ENCODE data around the gene PLCD4. TPM values are rescaled to one million over a fixed set of nuclear protein-coding genes. Genes with fewer than 3 reads are reported as not detected.

Gene PLCD4
- total and polyA plus RNA-seq, 4 donors, result 0.05 to 0.51 (median 0.12) TPM

- 95% methylated on average over 7 of the region's 7 CpGs for WGBS
- H3K9me3 ChIP-seq (ENCODE audit: control insufficient read depth in 4 of 4, low read length in 3 of 4), result no peaks in the 10 kb centered on the region
- H3K4me1 ChIP-seq (ENCODE audit: control insufficient read depth in 4 of 4, insufficient read depth in 4 of 4, low read length in 3 of 4), result peaks cover 0 to 2% (median 0%) of the 10 kb centered on the region in 4 donors
- H3K4me3 ChIP-seq (ENCODE audit: low read depth in 1 of 3, low read length in 3 of 3), result no peak overlapping the region
- no peak for DNase-seq (ENCODE audit: low spot score)
- no peak overlapping the region for H3K9ac ChIP-seq (ENCODE audit: low read depth in 1 of 2, low read length in 2 of 2)
- H3K27ac ChIP-seq (ENCODE audit: low read depth in 1 of 2, low read length in 2 of 2), result no peak overlapping the region
- TF ChIP-seq HNF4A (conservative IDR thresholded peaks at IDR 0.05), result no peak
- no peak for TF ChIP-seq JUND (IDR thresholded peaks at IDR 0.05)
- no peak for TF ChIP-seq TAF1 (conservative IDR thresholded peaks at IDR 0.05)
- TF ChIP-seq REST (IDR thresholded peaks at IDR 0.05), result no peak
- TF ChIP-seq YY1 (IDR thresholded peaks at IDR 0.05), result no peak
- no peak for TF ChIP-seq RXRA (IDR thresholded peaks at IDR 0.05)
- TF ChIP-seq, protein P1, sequence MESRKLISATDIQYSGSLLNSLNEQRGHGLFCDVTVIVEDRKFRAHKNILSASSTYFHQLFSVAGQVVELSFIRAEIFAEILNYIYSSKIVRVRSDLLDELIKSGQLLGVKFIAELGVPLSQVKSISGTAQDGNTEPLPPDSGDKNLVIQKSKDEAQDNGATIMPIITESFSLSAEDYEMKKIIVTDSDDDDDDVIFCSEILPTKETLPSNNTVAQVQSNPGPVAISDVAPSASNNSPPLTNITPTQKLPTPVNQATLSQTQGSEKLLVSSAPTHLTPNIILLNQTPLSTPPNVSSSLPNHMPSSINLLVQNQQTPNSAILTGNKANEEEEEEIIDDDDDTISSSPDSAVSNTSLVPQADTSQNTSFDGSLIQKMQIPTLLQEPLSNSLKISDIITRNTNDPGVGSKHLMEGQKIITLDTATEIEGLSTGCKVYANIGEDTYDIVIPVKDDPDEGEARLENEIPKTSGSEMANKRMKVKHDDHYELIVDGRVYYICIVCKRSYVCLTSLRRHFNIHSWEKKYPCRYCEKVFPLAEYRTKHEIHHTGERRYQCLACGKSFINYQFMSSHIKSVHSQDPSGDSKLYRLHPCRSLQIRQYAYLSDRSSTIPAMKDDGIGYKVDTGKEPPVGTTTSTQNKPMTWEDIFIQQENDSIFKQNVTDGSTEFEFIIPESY (IDR thresholded peaks at IDR 0.05), result no peak
- TF ChIP-seq, protein P2, sequence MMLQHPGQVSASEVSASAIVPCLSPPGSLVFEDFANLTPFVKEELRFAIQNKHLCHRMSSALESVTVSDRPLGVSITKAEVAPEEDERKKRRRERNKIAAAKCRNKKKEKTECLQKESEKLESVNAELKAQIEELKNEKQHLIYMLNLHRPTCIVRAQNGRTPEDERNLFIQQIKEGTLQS (IDR thresholded peaks at IDR 0.05), result no peak
- TF ChIP-seq NR2F2 (IDR thresholded peaks at IDR 0.05), result no peak
- TF ChIP-seq FOXA1 (IDR thresholded peaks at IDR 0.05), result no peak
- TF ChIP-seq RAD21 (IDR thresholded peaks at IDR 0.05), result no peak
- TF ChIP-seq, protein P3, sequence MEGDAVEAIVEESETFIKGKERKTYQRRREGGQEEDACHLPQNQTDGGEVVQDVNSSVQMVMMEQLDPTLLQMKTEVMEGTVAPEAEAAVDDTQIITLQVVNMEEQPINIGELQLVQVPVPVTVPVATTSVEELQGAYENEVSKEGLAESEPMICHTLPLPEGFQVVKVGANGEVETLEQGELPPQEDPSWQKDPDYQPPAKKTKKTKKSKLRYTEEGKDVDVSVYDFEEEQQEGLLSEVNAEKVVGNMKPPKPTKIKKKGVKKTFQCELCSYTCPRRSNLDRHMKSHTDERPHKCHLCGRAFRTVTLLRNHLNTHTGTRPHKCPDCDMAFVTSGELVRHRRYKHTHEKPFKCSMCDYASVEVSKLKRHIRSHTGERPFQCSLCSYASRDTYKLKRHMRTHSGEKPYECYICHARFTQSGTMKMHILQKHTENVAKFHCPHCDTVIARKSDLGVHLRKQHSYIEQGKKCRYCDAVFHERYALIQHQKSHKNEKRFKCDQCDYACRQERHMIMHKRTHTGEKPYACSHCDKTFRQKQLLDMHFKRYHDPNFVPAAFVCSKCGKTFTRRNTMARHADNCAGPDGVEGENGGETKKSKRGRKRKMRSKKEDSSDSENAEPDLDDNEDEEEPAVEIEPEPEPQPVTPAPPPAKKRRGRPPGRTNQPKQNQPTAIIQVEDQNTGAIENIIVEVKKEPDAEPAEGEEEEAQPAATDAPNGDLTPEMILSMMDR (IDR thresholded peaks at IDR 0.05; ENCODE audit: low read depth, low read length, missing input control), result no peak
- TF ChIP-seq HNF4G (IDR thresholded peaks at IDR 0.05), result no peak
- TF ChIP-seq MAX (IDR thresholded peaks at IDR 0.05), result no peak
- no peak for TF ChIP-seq FOXA2 (IDR thresholded peaks at IDR 0.05)
- no peak for TF ChIP-seq GABPA (IDR thresholded peaks at IDR 0.05 in 1 of 2, conservative IDR thresholded peaks at IDR 0.05 in 1 of 2)
- H3K36me3 ChIP-seq (ENCODE audit: control insufficient read depth in 4 of 4, insufficient read depth in 3 of 4, low read depth in 1 of 4, low read length in 3 of 4), result peaks cover 4 to 50% (median 34%) of the 10 kb centered on the region in 4 donors
- H3K27me3 ChIP-seq (ENCODE audit: control insufficient read depth in 4 of 4, insufficient read depth in 4 of 4, low read length in 3 of 4), result no peaks in the 10 kb centered on the region
Observed at GRCh38 chr2:218582076-218582475, 25.6 kb upstream of the PLCD4 start.

Measured in liver (tissue), 9 donors.